Glutamatergic neuron (in vitro differentiated cells): Measurements from ENCODE around the gene DPM2. TPM values are rescaled to one million over a fixed set of nuclear protein-coding genes. Genes with fewer than 3 reads are reported as not detected.
A peak's percentile ranks its signal among the peaks of the same experiment; 100 is the strongest.

Source experiments
- DNase-seq: peaks from one replicate; pipeline ENCODE4 v3.0.0; 2022
- H3K27ac Mint-ChIP-seq: one replicate; pipeline ENCODE4 v1.8.0; 2020; ENCODE audit warnings: mild to moderate bottlenecking, mixed read lengths, inconsistent platforms; ENCODE audit not compliant: unreplicated experiment
- H3K27me3 Mint-ChIP-seq: one replicate; pipeline ENCODE4 v1.8.0; 2020; ENCODE audit warnings: mild to moderate bottlenecking, moderate library complexity, mixed read lengths, inconsistent platforms; ENCODE audit not compliant: unreplicated experiment
- H3K36me3 Mint-ChIP-seq: one replicate; pipeline ENCODE4 v1.8.0; 2020; ENCODE audit warnings: mild to moderate bottlenecking, mixed read lengths, inconsistent platforms; ENCODE audit not compliant: unreplicated experiment
- H3K4me1 Mint-ChIP-seq: one replicate; pipeline ENCODE4 v1.8.0; 2020; ENCODE audit warnings: mild to moderate bottlenecking, low read depth, mixed read lengths, inconsistent platforms; ENCODE audit not compliant: unreplicated experiment
- H3K4me3 Mint-ChIP-seq: one replicate; pipeline ENCODE4 v1.8.0; 2020; ENCODE audit warnings: mild to moderate bottlenecking, mixed read lengths, inconsistent platforms; ENCODE audit not compliant: unreplicated experiment
- H3K9me3 Mint-ChIP-seq: one replicate; pipeline ENCODE4 v1.8.0; 2020; ENCODE audit warnings: mild to moderate bottlenecking, moderate library complexity, mixed read lengths, inconsistent platforms; ENCODE audit not compliant: unreplicated experiment
- total RNA-seq: library from RNA; stranded (reverse); fragmentation: NEBNext Ultra II Directional; extraction: Animal tissue kit (Norgen Biotek cat#: 25700); gene quantifications from one replicate; pipeline ENCODE4 v1.2.1, GENCODE V29; 2021; ENCODE audit not compliant: unreplicated experiment
- TF ChIP-seq, protein P1 (sequence below): fragments of 200-600 bp; sonication (generic); IDR thresholded peaks from one replicate; pipeline ENCODE4 v1.5.0; 2021; ENCODE audit not compliant: partially characterized antibody, unreplicated experiment

Gene DPM2
- total RNA-seq, 1 donor from 2014 or later = 35.3 TPM

DNA sequence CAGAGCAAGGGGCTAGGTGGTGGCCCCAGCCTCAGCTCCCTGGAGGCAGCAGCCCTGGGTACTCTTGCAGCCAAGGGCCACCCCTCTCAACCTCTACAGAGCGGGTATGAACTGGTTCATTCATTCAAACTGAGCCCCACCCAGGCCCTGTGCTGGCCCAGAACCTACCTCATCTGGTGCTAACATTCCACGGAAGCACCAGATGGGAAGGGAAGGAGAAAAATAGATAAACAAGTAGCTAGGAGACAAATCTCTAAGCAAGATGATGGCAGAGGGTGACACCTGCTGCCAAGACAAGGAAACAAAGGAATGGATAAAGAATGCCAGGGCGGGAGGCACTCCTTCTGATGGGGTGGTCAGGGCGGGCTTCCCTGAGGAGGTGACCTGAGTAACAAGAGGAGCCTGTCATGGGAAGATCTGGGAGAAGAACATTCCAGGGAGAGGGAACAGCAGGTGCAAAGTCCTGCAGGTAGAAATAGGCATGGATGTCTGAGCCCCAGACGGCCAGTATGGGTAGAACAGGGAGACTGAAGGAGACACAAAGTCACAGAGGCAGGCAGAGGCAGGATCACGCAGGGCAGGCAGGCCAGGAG, 26.9 kb downstream of the DPM2 start:
- Mint-ChIP-seq H3K27ac (peak overlapping the region; percentile 68), H3K36me3 (no peaks in the 10 kb centered on the region), H3K27me3 (peaks cover 5% of the 10 kb centered on the region), H3K4me1 (peaks cover 7% of the 10 kb centered on the region), H3K9me3 (peaks cover 1% of the 10 kb centered on the region), H3K4me3 (no peak overlapping the region)
- DNase-seq = no peak
- TF ChIP-seq, protein P1, sequence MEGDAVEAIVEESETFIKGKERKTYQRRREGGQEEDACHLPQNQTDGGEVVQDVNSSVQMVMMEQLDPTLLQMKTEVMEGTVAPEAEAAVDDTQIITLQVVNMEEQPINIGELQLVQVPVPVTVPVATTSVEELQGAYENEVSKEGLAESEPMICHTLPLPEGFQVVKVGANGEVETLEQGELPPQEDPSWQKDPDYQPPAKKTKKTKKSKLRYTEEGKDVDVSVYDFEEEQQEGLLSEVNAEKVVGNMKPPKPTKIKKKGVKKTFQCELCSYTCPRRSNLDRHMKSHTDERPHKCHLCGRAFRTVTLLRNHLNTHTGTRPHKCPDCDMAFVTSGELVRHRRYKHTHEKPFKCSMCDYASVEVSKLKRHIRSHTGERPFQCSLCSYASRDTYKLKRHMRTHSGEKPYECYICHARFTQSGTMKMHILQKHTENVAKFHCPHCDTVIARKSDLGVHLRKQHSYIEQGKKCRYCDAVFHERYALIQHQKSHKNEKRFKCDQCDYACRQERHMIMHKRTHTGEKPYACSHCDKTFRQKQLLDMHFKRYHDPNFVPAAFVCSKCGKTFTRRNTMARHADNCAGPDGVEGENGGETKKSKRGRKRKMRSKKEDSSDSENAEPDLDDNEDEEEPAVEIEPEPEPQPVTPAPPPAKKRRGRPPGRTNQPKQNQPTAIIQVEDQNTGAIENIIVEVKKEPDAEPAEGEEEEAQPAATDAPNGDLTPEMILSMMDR = no peak

DNA sequence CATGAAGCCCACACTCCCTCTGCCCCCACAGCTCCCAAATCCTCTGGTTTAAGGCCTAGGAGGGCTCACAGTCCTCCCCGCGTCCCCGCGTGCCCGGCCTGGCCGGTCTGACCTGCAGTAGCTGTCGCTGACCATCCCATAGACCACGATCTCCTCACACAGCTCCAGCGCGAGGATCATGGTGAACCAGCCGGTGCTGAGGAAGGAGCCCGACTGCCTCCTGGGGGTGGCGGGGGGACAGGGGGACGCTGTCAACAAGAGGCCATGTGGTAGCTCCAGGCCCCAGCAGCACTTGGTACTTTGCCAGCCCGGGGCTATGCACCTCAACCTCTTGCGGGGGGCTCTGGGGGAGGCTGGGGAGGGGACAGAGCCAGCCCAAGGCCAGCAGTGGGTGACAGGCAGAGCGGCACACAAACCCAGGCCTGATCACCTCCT, 27.8 kb downstream of the DPM2 start:
- H3K36me3 Mint-ChIP-seq = no peaks in the 10 kb centered on the region
- H3K4me1 Mint-ChIP-seq = peaks cover 10% of the 10 kb centered on the region
- DNase-seq = no peak
- H3K4me3 Mint-ChIP-seq = no peak overlapping the region
- H3K27ac Mint-ChIP-seq = no peak overlapping the region
- H3K27me3 Mint-ChIP-seq = peaks cover 5% of the 10 kb centered on the region
- TF ChIP-seq, protein P1 = no peak
- peaks cover 4% of the 10 kb centered on the region for H3K9me3 Mint-ChIP-seq

DNA sequence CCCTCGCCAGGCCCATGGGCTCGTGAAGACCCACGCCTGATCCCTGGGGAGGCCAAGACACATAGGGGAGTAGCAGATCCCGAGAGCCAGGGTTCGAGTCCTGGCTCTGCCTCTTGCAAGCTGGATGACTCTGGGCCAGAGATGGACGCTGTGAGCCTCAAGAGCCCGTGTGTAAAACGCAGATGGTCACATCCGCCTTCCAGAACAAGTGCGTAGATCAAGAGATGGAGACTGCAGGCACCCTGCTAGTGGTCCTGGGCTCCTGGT, 29.1 kb downstream of the DPM2 start:
- no peak overlapping the region for H3K27ac Mint-ChIP-seq
- DNase-seq = no peak
- H3K4me3 Mint-ChIP-seq = no peak overlapping the region

DNA sequence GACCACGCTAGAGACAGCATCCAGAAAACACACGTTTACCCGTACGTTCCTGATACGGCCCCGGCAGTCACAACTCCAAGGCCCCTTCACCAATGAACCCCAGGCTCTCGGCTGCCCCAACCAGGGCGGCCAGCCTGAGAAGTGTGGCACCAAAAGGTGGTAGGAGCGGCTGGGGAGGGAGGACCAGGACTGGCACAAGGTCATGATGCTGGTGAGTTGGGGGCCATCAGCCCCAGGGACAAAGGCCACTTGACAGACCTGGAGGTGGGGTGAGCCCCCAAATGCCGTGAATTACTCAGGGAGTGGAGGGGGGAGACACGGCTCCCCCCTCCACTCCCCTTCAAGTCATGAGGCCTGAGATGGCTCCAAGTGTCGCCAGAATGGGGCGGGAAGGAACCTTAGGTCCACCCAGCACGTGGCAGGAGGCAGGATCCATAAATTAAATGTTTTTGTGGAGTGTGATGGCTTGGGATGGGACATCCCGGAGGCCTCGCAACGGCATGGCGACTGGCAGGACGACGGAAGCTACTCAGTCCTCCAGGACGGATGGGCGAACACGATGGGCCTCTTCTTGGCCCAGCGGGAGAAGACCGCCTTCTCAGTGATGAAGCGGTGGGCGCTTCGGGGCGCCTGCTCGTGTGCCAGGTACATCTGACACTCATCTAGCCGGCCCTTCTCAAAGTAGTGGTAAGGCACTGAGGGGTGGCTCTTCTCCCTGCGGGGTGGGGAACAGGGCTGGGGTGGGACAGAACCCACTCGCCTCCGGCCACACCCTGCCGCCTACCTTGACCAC, 29.6 kb downstream of the DPM2 start:
- Mint-ChIP-seq H3K9me3 (peaks cover 4% of the 10 kb centered on the region), H3K27ac (no peak overlapping the region), H3K36me3 (no peaks in the 10 kb centered on the region), H3K4me3 (no peak overlapping the region), H3K4me1 (peaks cover 10% of the 10 kb centered on the region), H3K27me3 (peaks cover 5% of the 10 kb centered on the region)
- DNase-seq = no peak
- TF ChIP-seq, protein P1 = no peak

More for the DNA sequence above, 29.1 kb downstream of the DPM2 start:
- TF ChIP-seq, protein P1 = no peak
- H3K9me3 Mint-ChIP-seq = peaks cover 4% of the 10 kb centered on the region
- no peaks in the 10 kb centered on the region for H3K36me3 Mint-ChIP-seq
- peaks cover 5% of the 10 kb centered on the region for H3K27me3 Mint-ChIP-seq
- H3K4me1 Mint-ChIP-seq = peaks cover 10% of the 10 kb centered on the region

DNA sequence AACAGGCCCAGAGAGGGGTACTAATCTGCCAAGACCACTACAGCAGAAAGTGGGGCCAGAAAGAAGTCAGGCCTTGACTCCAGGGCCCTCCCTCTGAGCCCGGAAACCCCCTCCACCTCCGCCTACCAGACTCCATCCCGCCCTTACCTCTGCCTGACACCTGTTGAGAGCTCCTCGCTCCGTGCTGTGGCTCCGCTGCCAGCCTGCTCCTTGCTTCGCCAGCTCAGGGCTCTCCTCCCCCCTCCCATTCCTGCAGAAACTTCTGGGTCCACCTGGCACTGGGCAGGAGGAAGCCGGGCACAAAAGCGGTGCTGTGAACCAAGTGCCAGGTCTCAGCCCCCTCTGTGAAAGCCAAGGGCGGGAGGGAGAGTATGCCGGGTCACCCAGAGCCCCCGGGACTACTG, 31.9 kb downstream of the DPM2 start:
- DNase-seq = no peak
- Mint-ChIP-seq H3K4me3 (no peak overlapping the region), H3K9me3 (peaks cover 3% of the 10 kb centered on the region), H3K27ac (no peak overlapping the region), H3K27me3 (no peaks in the 10 kb centered on the region), H3K36me3 (no peaks in the 10 kb centered on the region), H3K4me1 (peaks cover 5% of the 10 kb centered on the region)
- TF ChIP-seq, protein P1 = no peak
